ENCODE results near the gene PLAAT2.
"Not testable (repeated sequence)": the region's sequence is repeated elsewhere in the genome, so short reads cannot be mapped to it uniquely, and the experiment has no call there.

The PLAAT2 gene

DNA sequence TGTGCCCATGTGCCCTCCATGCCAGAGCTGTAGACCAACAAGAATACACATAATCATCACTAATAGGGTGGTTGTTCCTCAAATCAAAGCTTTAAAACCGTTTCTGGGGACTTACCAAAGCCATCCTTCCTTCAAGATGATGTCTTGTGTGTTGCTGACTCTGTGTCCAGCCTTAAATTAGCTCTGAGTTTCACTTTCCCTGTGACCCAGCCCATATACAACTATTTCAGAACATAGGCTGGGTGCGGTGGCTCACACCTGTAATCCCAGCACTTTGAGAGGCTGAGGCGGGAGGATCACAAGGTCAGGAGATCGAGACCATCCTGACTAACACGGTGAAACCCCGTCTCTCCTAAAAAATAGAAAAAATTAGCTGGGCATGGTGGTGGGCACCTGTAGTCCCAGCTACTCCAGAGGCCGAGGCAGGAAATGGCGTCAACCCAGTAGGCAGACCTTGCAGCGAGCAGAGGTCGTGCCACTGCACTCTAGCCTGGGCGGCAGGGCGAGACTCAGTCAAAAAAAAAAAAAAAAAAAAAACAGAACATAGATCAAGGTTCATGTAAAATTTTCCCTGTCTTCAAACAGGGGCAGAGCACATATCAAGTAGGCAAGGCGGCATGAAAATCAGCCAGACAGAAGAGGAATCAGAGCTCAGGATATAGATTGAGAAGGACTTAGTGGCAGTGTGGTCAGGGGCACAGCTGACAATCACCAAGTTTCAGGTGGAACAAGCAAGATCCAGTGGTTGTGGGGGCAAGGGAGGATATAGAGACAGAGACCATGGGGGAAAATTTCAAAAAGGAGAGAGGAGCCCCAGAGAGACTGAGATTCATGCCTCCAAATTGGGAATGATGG, at the start of gene PLAAT2:
PLAAT2 (minus strand) TSS at position 179 of the 855 bp plus-strand sequence; CDS start at position 124, 55 bp downstream.
- DNase-seq, result peak; percentile 16

DNA sequence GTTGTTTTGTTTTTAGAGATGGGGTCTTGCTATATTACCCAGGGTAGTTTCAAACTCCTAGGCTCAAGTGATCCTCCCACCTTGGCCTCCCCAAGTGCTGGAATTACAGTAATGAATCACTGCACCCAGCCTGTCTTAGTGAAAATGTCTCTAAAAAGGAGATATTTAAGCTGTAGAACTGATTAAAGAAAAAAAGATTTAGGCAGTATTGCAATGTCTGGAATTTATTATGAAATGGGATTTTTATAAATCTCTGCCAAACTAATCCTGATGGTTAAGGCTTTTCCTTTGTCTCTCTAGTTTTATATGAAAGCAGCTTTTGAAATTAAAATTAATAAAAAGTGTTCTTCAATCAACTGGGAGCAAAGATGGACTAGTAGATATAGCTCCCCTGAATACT, 49.0 kb upstream of the PLAAT2 start:
- DNase-seq, result no peak

GRCh38 chr11:63611395-63611747, 48.2 kb upstream of the PLAAT2 start:
- DNase-seq, result no peak

DNA sequence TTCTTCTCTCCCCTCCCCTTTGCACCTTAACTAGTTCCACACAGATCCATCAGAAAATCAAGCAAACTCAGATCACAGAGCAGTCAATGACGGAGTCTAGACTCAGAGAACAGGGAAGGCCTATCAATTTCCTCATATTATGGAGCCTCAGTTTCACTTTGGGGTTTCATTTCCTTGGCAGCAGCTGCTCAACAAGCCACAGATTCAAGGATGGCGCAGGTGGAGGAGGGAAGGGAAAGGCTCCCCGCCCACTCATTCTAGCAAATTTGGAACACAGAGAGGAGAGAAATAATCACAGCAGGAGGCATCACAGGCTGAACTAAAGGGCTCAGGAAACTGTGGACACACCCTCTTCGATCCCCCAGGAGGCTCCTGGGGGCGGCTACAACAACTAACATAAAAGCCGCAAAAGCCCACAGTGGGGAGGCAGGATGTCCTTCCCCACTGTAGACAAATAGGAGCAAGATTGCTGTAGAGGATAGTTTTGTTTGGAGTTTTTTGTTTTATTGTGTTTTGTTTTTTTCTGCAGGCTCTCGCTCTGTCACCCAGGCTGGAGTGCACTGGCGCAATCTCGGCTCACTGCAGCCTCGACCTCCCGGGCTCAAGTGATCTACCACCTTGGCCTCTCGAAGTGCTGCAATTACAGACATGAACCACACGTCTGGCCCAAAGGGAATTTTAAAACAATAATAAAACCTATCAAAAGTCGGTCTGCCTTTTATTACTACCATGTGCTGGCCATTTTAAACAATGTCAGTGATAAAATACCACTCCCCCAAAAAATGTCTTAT, 47.6 kb upstream of the PLAAT2 start:
- DNase-seq, result peak; percentile 25

- DNase-seq, result no peak
Measured at GRCh38 chr11:63609971-63610580, 46.9 kb upstream of the PLAAT2 start.

- no peak for DNase-seq
Measured at GRCh38 chr11:63609536-63609935, 46.4 kb upstream of the PLAAT2 start.

GRCh38 chr11:63608353-63609345, 45.5 kb upstream of the PLAAT2 start:
- no peak for DNase-seq

DNA sequence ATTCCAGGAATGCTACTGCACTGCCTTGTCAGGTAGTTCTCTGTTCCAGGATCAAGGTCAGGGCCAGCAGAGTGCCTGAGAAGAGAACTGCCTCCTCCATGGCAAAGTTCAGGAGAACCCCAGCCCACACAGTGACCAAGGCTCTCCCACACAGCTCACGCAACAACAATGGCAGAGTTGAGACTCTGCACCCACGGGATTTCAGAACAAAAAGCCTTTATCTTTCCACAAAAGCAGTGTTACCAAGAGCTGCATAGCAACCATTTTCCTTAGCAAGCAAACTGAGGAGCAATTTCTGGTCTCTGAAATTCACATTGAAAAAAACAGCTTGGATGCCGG, 40.0 kb upstream of the PLAAT2 start:
- no peak for DNase-seq

DNA sequence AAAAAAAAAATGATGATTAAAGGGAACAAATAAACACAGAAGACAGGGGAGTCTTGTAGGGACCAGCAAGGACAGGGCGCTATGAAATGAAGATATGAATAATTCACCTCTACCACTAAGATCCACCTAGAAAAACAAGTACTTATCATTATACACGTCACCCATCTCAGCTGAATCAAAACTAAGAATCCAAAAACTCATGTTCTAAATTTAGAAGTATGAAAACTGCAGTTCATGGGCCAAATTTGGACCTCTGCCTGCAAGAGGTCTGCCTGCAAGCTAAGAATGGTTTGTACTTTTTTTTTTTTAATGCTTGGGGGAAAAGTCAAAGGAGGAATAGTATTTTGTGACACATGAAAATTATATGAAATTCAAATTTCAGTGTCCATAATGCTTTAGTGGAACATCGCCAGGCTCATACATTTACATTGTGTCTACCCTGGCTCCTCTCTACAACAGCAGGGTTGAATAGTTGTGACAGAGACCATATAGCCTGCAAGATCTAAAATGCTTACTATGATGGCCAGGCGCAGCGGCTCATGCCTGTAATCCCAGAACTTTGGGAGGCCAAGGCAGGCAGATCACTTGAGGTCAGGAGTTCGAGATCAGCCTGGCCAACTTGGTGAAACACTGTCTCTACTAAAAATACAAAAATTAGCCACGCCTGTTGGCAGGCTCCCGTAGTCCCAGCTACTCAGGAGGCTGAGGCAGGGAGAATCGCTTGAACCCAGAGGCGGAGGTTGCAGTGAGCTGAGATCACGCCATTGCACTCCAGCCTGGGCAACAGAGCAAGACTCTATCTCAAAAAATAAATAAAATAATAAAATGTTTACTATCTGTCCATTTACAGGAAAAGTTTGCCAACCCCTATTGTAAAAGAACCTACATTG, 39.4 kb upstream of the PLAAT2 start:
- DNase-seq, result not testable (repeated sequence)

- DNase-seq, result no peak
Measured at GRCh38 chr11:63599211-63600122, 36.3 kb upstream of the PLAAT2 start.

- DNase-seq, result no peak
Measured at GRCh38 chr11:63598556-63598955, 35.4 kb upstream of the PLAAT2 start.

DNA sequence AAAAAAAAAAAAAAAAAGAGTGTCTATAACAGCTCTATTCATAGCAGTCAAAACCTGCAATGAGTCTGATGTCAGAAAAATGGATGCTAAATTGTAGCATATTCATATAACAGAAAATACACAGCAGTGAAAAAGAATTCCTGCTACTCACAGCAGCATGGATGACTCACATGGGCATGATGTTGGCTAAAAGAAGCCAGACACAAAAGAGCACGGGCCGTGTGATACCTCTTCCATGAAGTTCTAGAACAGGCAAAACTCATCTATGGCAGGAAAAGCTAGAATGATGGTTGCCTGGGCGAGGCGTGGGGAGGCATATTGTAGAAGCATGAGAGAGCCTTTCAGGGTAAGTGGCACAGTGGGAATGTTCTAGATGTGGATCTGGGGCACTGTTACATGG, 32.1 kb upstream of the PLAAT2 start:
- no peak for DNase-seq

- DNase-seq, result no peak
Measured at GRCh38 chr11:63592975-63593395, 29.8 kb upstream of the PLAAT2 start.

DNA sequence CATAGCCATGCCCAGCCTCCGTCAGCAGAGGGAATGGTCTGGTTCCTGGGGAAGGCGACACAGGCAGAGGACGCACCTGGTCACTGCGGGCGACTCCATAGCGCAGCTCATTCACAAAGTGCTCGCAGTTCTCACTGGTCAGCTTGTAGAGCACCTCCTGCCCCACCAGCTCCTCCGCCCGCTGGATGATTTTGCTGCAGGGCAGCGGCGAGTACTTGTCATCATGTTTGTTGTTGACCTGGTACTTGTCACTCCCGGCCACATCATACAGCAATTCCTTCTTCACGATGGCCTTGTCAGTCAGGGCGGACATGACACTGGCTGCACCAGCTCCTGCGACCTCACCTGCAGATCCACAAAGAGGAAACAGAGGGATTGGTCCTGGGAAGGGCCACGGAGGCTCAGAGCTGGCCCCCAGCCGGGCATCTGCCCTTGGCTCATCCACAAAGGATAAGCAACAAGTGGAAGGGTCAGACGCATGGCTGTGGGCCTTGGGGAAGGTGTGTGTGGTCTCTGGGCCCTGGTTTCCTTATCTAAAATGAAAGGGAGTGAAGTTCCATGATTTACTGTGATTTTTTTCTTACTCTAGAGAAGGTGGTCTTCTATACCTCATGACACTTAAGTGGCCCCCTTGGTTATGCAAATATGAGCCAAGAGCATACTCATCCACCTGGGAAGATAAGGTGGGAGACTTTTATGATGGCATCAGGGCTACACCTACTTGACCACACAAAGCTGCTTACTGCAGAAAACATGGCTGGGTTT, 27.0 kb upstream of the PLAAT2 start:
- no peak for DNase-seq

DNA sequence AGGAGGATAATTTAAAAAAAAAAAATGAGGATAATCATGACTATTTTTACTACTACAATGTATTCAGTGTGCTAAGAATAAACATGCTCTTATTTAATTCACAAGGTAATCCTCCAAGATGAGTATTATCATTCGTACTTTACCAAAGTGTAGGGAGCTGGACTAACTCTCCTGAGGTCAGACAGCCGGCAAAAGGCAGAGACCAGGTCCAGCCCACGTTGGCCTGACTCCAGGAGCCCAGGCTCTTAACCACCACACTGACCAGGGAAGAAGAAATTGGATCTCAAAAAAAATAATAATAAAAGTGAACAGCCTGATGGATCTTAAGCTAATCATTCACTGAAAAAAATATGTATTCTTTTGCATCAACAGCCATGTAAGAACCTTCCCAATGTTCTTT, 25.8 kb upstream of the PLAAT2 start:
- DNase-seq, result no peak

- DNase-seq, result no peak
Measured at GRCh38 chr11:63586451-63587166, 23.4 kb upstream of the PLAAT2 start.

- DNase-seq, result no peak
Measured at GRCh38 chr11:63583357-63583677, 20.1 kb upstream of the PLAAT2 start.

- DNase-seq, result not testable (repeated sequence)
Measured at GRCh38 chr11:63581224-63581623, 18.0 kb upstream of the PLAAT2 start.

GRCh38 chr11:63578882-63579281, 15.7 kb upstream of the PLAAT2 start:
- not testable (repeated sequence) for DNase-seq

Measured in DMS79 treated with DMSO at 0.1 percent for 48 hours (cell line).